A549 (cell line): Measurements from ENCODE around the gene SOD3.

Experiments used
- CTCF ChIP-seq: fragments of >200 bp; sonication (Bioruptor Twin); formaldehyde crosslinking; IDR thresholded peaks from 3 replicates; pipeline ENCODE4 v1.5.1; 2016
- EP300 ChIP-seq, 2 experiments: fragments of >200 bp; sonication (Bioruptor Twin); formaldehyde crosslinking; IDR thresholded peaks; 2 replicates in 1 of 2; 3 replicates in 1 of 2; pipeline ENCODE4 v1.6.1; 2016 to 2017
- GATA3 ChIP-seq: IDR thresholded peaks from 2 replicates; pipeline ENCODE4 v1.6.1; 2012; ENCODE audit warnings: borderline replicate concordance
- JUN ChIP-seq, 2 experiments: fragments of >200 bp; sonication (Bioruptor Twin); formaldehyde crosslinking; IDR thresholded peaks; 2 replicates in 1 of 2; 3 replicates in 1 of 2; pipeline ENCODE4 v1.6.1; 2016 to 2017
- MAFK ChIP-seq: fragments of 450-650 bp; IDR thresholded peaks from 2 replicates; pipeline ENCODE4 v1.6.1; 2014; ENCODE audit not compliant: partially characterized antibody
- MAX ChIP-seq: IDR thresholded peaks from 2 replicates; pipeline ENCODE4 v1.6.1; 2012
- MYC ChIP-seq: IDR thresholded peaks from 2 replicates; pipeline ENCODE4 v1.6.1; 2012; ENCODE audit warnings: mild to moderate bottlenecking, inconsistent platforms, low read length, improper control_type of control experiment, borderline replicate concordance
- POLR2A ChIP-seq: IDR thresholded peaks from 2 replicates; pipeline ENCODE4 v1.6.1; 2012; ENCODE audit warnings: mild to moderate bottlenecking, low read length
- RARB ChIP-seq: fragments of 250-450 bp; sonication (Bioruptor Pico); IDR thresholded peaks from 2 replicates; pipeline ENCODE4 v1.8.0; 2021; ENCODE audit warnings: mild to moderate bottlenecking, moderate library complexity
- TF ChIP-seq, protein P1 (sequence below): IDR thresholded peaks from 2 replicates; pipeline ENCODE4 v1.6.1; 2012; ENCODE audit warnings: low read depth, borderline replicate concordance

- no peak for TF ChIP-seq GATA3
- TF ChIP-seq CTCF, result no peak
- TF ChIP-seq, protein P1, sequence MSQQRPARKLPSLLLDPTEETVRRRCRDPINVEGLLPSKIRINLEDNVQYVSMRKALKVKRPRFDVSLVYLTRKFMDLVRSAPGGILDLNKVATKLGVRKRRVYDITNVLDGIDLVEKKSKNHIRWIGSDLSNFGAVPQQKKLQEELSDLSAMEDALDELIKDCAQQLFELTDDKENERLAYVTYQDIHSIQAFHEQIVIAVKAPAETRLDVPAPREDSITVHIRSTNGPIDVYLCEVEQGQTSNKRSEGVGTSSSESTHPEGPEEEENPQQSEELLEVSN, result no peak
- no peak for TF ChIP-seq MAFK
- no peak for TF ChIP-seq EP300 (IDR thresholded peaks at IDR 0.05)
- TF ChIP-seq MAX, result no peak
- TF ChIP-seq JUN (IDR thresholded peaks at IDR 0.05), result no peak
- no peak for TF ChIP-seq MYC
- no peak for TF ChIP-seq RARB (CRISPR knock-in tag)
- no peak for TF ChIP-seq POLR2A
These were observed 46.5 kb upstream of the SOD3 start for GRCh38 chr4:24748758-24749350.
